AG10803 (cell line): ENCODE data around the gene SMPD2.
A peak's percentile ranks its signal among the peaks of the same experiment; 100 is the strongest.

Experiments used
- DNase-seq: peaks from one replicate; pipeline ENCODE4 v3.0.0; 2010; ENCODE audit warnings: low read depth
- H3K4me3 ChIP-seq: 2 replicates; pipeline ENCODE4 v1.5.1; 2011; ENCODE audit warnings: mild to moderate bottlenecking, low read length, control low read depth
- TF ChIP-seq, protein P1 (sequence below): conservative IDR thresholded peaks from 2 replicates; pipeline ENCODE4 v1.5.1; 2011; ENCODE audit warnings: mild to moderate bottlenecking, low read length, control low read depth, inconsistent platforms

The SMPD2 gene

DNA sequence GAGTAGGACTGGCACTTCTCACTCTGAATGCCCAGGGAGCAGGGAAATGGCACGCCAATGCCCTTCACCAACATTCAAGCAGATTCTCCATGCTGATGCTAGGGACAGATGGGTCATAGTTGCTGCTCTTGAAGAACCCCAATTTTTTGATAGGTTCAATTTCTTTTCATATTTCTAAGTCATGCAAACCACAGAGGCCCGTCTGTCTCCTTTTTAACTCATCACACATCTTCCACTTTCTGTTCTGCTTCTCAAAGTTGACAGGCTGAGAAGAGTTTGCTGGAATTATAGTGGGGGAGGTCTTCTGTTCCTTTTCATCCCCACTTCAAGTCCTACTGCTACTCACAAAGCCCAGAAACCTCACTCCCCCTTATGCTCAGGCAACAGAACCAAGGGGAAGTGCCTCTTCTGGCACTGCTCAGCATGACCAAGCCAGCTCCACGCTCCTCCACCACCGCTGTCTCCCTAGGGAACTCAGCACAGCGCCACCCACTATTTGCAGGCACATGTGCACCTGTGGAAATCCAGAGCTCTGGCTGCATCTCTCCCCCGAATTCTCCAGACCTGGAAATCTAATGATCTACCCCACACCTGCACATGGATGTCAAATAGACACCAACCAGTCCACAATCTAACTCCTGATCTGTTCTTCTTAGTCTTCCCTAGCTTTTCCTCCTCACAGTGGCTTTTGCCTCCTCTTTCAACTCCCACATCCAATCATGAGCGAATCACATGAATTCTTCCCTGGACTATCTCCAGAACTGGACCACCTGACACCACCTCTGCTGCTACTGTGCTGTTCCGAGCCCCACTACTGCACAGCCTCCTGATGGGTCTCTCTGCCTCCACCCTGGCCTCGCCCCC, 31.8 kb downstream of the SMPD2 start:
- DNase-seq: no peak

DNA sequence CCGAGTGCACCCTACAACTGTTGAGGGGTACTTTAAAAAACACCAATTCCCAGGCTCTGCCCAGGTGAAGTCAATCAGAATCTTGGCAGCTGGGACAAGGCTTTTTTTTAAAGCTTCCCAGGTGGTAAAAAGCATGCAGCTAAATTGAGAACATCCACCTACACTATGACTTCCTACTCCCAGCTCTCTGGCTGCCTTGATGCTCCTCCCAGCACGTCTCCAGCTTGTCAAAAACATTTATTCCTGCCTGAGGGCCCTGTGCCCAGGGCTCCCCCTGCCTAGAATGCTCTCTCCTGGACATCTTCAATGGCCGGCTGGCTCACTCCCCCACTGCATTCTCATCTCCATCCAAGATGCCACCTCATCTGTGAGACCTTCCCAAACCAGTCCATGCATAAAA, 32.6 kb downstream of the SMPD2 start:
- no peak overlapping the region for H3K4me3 ChIP-seq
- DNase-seq: no peak
- TF ChIP-seq, protein P1, sequence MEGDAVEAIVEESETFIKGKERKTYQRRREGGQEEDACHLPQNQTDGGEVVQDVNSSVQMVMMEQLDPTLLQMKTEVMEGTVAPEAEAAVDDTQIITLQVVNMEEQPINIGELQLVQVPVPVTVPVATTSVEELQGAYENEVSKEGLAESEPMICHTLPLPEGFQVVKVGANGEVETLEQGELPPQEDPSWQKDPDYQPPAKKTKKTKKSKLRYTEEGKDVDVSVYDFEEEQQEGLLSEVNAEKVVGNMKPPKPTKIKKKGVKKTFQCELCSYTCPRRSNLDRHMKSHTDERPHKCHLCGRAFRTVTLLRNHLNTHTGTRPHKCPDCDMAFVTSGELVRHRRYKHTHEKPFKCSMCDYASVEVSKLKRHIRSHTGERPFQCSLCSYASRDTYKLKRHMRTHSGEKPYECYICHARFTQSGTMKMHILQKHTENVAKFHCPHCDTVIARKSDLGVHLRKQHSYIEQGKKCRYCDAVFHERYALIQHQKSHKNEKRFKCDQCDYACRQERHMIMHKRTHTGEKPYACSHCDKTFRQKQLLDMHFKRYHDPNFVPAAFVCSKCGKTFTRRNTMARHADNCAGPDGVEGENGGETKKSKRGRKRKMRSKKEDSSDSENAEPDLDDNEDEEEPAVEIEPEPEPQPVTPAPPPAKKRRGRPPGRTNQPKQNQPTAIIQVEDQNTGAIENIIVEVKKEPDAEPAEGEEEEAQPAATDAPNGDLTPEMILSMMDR: no peak

More for the DNA sequence above, 31.8 kb downstream of the SMPD2 start:
- no peak overlapping the region for H3K4me3 ChIP-seq
- TF ChIP-seq, protein P1: no peak

DNA sequence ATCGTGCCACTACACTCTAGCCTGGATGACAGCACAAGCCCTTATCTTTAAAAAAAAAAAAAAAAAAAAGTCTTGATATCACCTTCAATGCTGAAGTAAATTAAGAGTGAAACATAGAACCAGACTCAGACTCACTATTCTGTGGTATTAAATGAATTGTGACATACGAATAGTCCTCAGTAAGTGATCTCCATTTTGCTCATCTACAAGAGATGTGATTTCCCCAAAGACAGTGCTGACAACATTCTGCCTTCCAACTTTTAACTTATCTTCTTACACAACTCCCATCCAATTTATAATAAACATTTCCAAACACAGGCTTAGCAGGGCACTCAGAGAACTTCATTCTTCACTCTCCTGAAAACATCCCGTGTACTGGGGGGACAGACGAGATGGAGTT, 34.5 kb downstream of the SMPD2 start:
- no peak overlapping the region for H3K4me3 ChIP-seq
- TF ChIP-seq, protein P1: no peak
- no peak for DNase-seq

DNA sequence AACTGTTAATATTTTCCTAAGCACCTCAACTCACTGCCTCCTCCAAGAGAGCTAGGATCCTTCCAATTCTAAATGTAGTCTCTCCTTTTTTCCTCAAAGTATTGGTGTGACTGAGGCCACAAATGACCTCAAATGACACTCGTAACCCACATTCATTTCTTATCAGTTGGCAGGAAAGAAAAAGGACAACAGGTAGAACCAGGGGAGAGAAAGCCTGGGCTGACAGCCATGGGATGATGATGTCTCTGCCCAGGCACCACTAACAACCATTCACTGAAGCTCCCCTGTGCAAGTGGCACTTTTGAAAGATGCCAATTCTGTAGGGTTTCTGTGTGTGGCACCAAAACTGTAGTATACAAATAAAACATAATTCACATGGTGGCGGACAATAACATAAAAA, 35.1 kb downstream of the SMPD2 start:
- H3K4me3 ChIP-seq: no peak overlapping the region
- no peak for DNase-seq
- TF ChIP-seq, protein P1: no peak

DNA sequence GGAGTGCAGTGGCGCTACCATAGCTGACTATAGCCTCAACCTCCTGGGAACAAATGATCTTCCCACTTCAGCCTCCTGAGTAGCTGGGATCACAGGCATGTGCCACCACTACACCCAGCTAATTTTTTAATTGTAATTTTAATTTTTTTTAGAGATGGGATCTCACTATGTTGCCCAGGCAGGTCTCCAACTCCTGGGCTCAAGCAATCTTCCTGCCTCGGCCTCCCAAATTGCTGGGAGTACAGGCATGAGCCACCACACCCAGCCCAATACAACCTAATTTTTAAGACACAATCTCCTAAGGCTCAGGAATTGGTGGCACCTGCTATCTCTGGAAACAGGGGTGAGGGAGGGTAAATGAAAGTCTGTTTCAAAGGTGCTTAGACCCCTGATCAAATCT, 36.7 kb downstream of the SMPD2 start:
- TF ChIP-seq, protein P1: no peak
- H3K4me3 ChIP-seq: no peak overlapping the region
- no peak for DNase-seq

DNA sequence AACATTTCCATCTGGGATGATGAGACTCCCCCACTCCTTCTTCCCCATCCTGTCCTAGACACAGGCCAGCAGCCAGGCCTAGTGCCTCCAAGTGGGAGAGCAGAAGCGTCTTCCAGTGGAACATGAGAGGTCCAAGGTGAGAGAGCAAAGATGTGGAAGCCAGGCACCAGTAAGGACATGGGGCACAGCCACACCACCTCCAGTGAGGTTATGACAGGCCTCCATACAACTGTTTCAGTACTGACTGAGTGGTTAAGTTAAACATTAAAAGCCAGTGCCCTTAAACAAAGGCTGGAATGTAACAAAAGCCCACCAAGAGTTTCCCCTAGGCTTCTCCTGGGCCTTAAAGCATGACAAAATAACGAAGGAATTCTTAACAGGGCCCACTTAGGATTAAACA, 37.2 kb downstream of the SMPD2 start:
- DNase-seq: no peak
- H3K4me3 ChIP-seq: peak overlapping the region; percentile 26
- TF ChIP-seq, protein P1: no peak

DNA sequence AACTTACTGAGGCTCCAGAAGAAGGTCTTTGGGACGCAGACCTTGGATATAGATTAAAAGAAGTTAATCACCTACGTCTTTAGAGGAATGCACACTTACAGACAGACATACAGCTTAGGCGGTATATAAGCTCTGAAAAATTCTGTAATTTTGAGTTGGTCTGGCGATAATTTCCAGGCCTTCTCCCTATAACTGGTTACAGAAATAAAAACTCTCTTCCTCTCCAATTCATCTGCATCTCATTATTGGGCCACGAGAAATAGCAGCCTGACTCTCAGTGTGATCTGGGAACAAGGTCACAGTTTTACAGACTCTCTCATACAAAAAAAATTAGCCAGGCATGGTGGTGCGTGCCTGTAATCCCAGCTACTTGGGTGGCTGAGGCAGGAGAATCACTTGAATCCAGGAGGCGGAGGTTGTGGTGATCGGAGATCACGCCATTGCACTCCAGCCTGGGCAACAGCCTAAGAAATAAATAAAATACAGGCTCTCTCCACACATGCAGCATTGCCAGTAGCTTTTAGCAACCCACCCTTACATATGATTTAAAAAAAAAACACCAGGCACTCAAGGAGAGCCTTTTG, 37.8 kb downstream of the SMPD2 start:
- DNase-seq: peak; percentile 86
- TF ChIP-seq, protein P1: no peak
- peak overlapping the region; percentile 20; the same call in 1 of the 2 replicates for H3K4me3 ChIP-seq
